GM19035 (cell line): ENCODE measurements around the gene IGSF21.

ENCODE experiments used
- ATAC-seq: cut with Tn5 transposase; IDR thresholded peaks from one replicate; pipeline ENCODE4 v1.9.1; 2021; ENCODE audit not compliant: unreplicated experiment

Gene IGSF21

GRCh38 chr1:18323259-18323658 lies 215.7 kb downstream of the IGSF21 start:
- ATAC-seq = no peak

- no peak for ATAC-seq
These were observed 216.6 kb downstream of the IGSF21 start for GRCh38 chr1:18324246-18324645.

- ATAC-seq = no peak
These were observed 217.5 kb downstream of the IGSF21 start for GRCh38 chr1:18325136-18325535.

GRCh38 chr1:18326211-18326897 lies 218.8 kb downstream of the IGSF21 start:
- ATAC-seq = no peak

- no peak for ATAC-seq
These were observed 220.1 kb downstream of the IGSF21 start for GRCh38 chr1:18327650-18328049.

GRCh38 chr1:18328803-18329202 lies 221.2 kb downstream of the IGSF21 start:
- ATAC-seq = no peak

DNA sequence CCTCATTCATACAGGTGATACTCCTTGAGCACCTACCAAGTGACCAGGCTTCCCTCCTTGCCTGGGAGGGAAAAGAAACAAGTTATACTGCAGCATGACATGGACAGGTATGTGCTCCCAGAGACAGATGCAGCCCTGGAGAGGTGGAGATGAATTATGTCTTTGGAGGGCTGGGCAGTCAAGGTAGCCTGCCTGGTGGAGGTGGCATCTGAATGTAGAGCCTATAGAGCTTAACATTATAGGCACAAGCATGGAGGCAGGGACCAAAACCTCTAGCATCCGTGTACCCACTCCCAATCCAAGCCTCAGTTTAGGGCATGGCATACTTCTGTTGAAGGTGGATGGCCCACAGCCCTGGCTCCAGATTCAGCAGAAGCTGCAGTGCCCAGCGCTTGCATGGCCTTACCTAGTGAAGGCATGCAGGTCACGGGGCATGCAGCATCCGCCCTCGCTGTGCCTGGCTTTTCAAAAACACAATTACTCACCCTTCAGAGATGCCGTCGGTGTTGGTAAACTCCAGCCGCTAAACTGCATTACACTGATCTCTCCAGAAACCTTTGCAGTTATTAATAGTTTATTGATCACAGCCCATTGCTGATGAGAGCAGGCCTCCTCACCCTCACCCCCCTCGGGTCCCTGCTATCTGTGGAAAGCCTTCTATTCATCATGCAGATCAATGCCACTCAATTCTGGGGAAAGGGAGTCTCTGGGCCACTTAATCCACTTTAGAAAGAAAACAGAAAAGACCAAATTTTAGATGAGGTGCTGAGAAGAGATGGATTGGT lies 222.1 kb downstream of the IGSF21 start:
- ATAC-seq = no peak

- ATAC-seq = no peak
These were observed 225.0 kb downstream of the IGSF21 start for GRCh38 chr1:18332576-18332975.

DNA sequence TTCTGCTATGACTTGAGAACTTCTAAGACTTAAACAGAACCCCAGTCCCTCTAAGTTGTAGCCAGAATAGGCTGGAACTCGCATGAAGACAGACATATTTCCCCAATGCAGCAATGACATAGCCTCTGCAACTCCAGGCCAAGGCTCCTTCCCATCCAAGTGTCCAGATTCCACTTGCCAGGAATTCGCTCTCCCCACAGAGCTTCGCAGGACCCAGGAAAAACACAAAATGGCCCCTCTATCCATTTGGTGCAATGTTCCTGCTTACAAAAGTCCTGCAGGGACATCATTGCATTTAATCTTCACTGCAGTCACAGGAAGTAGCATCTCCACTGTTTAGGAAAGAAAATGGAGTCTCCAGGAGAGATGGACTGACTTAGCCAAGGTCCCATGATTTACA lies 225.6 kb downstream of the IGSF21 start:
- ATAC-seq = no peak

DNA sequence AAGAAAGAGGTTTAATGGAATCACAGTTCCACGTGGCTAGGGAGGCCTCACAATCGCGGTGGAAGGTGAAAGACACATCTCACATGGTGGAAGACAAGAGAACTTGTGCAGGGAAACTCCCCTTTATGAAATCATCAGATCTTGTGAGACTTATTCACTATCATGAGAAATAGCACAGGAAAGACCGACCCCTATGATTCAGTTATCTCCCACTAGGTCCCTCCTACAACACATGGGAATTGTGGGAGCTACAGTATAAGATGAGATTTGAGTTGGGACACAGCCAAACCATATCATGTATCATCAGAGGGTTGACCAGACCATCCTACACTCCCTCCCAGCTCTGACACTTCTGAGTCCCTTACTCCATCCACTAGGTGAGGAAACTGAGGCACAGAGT lies 229.2 kb downstream of the IGSF21 start:
- ATAC-seq = no peak

- no peak for ATAC-seq
These were observed 230.2 kb downstream of the IGSF21 start for GRCh38 chr1:18337757-18338156.

- no peak for ATAC-seq
These were observed 231.6 kb downstream of the IGSF21 start for GRCh38 chr1:18339161-18339560.

DNA sequence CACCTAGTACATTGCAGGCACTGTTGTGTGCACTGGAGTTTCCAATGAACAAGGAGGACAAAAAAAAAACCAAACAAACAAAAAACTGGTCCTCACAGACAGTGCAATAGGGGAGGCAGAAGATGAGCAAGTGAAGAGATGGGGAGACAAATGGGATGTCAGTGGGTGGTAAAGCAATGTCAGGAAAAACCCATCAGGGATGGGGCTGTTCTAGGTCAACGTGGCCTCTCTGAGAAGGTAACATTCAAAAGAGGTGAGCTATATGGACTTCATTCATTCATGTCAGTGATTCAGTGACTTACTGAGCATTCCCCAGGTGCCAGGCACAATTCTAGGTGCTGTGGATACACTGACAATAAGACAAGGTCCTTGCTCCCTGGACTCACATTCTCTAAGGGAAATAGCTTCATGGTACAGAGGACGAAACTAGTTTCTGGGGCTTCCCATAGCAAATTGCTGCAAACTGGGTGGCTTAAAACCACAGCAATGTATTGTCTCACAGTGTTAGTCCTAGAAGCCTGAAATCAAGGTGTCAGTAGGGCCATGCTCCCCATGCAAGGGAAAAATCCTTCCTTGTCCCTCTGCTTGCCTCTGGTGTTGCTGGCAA lies 232.7 kb downstream of the IGSF21 start:
- ATAC-seq = no peak

DNA sequence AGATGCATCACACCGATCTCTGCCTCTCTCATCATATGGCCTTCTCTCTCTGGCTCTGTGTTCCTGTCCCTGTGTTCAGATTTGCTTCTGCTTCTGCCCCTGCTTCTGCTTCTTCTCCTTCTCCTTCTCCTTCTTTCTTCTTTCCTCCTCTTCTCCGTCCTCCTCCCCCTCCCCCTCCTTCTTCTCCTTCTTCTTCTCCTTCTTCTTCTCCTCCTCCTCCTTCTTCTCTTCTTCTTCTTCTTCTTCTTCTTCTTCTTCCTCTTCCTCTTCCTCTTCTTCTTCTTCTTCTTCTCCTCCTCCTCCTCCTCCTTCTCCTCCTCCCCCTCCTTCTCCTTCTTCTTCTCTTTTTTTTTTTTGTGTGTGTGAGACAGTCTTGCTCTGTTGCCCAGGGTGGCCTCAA lies 233.2 kb downstream of the IGSF21 start:
- ATAC-seq = no peak

DNA sequence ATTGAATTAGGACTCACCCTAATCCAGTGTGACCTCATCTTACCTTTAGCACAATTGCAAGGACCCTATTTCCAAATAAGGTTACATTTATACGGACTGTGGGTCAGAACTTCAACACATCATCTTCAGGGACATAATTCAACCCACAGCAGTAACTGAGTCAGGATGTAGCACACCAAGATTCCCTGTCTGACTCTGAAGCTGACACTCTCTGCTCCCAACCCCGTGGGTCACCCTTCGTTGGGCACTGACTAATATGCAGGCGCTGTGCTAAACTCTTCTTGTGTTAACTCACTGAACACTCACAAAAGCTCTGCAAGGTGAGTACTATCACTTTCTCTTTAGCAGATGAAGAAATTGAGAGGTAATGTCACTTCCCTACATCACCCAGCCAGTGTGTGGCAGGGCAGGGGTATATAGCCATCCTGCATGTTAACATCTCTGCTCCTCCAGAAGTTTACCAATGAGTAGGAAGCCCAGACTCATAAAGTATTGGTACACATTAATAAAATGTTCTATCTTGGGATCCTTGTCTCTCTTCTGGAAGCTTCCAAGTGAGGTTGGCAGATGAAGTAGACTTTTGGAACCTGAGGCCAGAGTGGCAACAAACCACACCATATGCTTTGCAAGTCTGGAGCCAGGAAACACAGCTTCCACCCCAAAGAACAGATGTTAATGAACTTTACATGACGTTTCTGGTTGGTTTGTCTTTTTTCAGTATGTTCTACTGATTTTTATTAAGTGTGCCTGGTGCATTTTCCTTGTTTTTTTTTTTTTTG lies 233.9 kb downstream of the IGSF21 start:
- ATAC-seq = no peak

DNA sequence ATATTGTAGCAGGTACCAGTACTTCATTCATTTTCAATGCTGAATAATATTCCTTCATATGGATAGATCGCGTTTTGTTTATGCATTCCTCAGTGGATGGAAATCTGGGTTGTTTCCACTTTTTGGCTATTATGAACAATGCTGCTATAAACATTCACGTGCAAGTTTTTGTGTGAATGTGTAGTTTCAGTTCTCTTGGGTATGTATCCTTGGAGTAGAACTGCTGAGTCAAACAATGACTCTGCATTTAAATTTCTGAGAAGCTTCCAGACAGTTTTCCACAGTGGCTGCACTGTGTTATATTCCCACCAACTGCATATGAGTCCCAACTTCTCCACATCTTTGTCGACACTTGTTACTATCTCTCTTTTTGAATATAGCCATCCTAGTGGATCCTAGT lies 235.1 kb downstream of the IGSF21 start:
- ATAC-seq = no peak

- ATAC-seq = no peak
These were observed 236.0 kb downstream of the IGSF21 start for GRCh38 chr1:18343581-18343980.

GRCh38 chr1:18344755-18345154 lies 237.2 kb downstream of the IGSF21 start:
- ATAC-seq = no peak

DNA sequence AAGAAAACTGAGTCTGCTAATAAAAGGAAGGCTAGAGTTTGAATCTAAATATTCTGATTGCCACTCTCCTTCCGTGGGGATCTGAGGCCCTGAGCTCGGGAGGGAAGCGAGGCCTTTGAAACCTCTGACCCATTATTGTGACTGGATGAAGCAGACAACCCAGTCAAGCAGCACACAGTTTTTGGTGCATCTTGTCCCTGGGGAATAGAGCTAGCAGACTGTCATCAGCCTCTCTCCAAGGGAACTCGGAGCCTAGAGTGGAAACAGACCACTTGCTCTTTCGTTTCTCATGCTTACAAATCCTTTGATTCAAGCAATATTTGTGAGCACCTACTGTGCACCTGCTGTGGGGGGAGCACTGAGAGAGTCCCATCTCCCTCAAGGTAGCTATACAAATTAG lies 240.0 kb downstream of the IGSF21 start:
- no peak for ATAC-seq

DNA sequence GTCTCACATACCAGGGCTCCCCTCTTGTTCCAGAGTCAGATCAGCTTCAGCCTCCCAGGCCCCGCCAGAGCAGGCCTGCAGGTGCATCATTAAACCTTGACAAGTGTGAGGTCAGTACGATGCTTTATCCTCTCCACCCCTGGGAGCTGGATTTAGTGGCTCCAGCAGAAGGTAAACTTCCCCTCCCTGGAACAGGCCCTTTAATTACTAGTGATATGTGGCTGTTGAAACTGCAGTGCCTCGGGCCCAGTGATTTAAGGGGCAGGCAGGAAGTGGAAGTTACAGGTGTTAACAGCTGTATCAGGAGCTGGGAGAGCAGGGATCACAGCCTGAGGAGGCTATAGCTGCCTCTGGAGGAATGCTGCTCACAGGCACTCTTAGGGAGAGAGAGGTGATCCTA lies 240.8 kb downstream of the IGSF21 start:
- ATAC-seq = no peak

DNA sequence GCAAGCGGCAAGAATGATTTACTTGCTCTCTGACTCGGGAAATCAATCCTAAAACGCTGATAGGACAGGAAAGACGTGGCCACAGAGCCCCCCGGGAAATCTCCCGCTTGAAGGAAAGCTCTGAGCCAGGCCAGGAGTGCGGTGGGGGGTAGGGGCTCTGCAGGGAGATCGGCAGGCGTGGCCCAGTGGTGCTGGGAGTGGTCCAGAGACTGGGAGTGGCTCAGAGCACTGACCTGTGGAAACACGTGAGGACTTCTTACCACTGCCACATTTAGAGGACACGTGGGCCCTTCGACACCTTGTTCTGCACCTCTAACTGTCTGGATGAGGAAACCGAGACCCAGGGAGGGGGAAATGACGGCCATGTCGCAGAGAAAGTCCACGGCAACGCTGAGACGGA lies 243.1 kb downstream of the IGSF21 start:
- ATAC-seq = no peak
